ENCODE data around the gene THAP4.

- TF ChIP-seq, protein P1, sequence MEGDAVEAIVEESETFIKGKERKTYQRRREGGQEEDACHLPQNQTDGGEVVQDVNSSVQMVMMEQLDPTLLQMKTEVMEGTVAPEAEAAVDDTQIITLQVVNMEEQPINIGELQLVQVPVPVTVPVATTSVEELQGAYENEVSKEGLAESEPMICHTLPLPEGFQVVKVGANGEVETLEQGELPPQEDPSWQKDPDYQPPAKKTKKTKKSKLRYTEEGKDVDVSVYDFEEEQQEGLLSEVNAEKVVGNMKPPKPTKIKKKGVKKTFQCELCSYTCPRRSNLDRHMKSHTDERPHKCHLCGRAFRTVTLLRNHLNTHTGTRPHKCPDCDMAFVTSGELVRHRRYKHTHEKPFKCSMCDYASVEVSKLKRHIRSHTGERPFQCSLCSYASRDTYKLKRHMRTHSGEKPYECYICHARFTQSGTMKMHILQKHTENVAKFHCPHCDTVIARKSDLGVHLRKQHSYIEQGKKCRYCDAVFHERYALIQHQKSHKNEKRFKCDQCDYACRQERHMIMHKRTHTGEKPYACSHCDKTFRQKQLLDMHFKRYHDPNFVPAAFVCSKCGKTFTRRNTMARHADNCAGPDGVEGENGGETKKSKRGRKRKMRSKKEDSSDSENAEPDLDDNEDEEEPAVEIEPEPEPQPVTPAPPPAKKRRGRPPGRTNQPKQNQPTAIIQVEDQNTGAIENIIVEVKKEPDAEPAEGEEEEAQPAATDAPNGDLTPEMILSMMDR (IDR thresholded peaks at IDR 0.05; ENCODE audit: borderline replicate concordance, extremely low read depth, low read length, poor library complexity, severe bottlenecking): no peak
- no peak for TF ChIP-seq EZH2 (IDR thresholded peaks at IDR 0.05; ENCODE audit: borderline replicate concordance, low read depth, low read length, severe bottlenecking)
These were observed 13.0 kb upstream of the THAP4 start for GRCh38 chr2:241649927-241650326.

Data from DND-41 (cell line).